Activated naive CD4-positive, alpha-beta T cell treated with anti-CD3 and anti-CD28 coated beads, Interleukin-2, amount 10 ng/mL, durations not matched to agents 7 days and 5 days (primary cell): ENCODE measurements around the gene PEX6.
"Not testable (repeated sequence)": the region's sequence is repeated elsewhere in the genome, so short reads cannot be mapped to it uniquely, and the experiment has no call there.

Experiments used
- CTCF ChIA-PET: fragments of 350-600 bp; sonication (Branson Sonifier 250); formaldehyde crosslinking; loops from one replicate; lab custom pipeline; 2021; ENCODE audit warnings: antibody characterized with exemption; lab: Charles Lee
- DNase-seq: peaks from one replicate; pipeline ENCODE4 v3.0.0-alpha.2; 2020
- H3K27ac Mint-ChIP-seq: one replicate; pipeline ENCODE4 v1.8.0; 2021; ENCODE audit warnings: mild to moderate bottlenecking, moderate library complexity, mixed read lengths
- H3K27me3 Mint-ChIP-seq: one replicate; pipeline ENCODE4 v1.8.0; 2021; ENCODE audit warnings: mild to moderate bottlenecking, mixed read lengths
- H3K36me3 Mint-ChIP-seq: one replicate; pipeline ENCODE4 v1.8.0; 2021; ENCODE audit warnings: mixed read lengths
- H3K4me1 Mint-ChIP-seq: one replicate; pipeline ENCODE4 v1.8.0; 2021; ENCODE audit warnings: mixed read lengths
- H3K4me3 Mint-ChIP-seq: one replicate; pipeline ENCODE4 v1.8.0; 2021; ENCODE audit warnings: mild to moderate bottlenecking, moderate library complexity, mixed read lengths
- H3K9me3 Mint-ChIP-seq: one replicate; pipeline ENCODE4 v1.8.0; 2021; ENCODE audit warnings: mixed read lengths

Gene PEX6

DNA sequence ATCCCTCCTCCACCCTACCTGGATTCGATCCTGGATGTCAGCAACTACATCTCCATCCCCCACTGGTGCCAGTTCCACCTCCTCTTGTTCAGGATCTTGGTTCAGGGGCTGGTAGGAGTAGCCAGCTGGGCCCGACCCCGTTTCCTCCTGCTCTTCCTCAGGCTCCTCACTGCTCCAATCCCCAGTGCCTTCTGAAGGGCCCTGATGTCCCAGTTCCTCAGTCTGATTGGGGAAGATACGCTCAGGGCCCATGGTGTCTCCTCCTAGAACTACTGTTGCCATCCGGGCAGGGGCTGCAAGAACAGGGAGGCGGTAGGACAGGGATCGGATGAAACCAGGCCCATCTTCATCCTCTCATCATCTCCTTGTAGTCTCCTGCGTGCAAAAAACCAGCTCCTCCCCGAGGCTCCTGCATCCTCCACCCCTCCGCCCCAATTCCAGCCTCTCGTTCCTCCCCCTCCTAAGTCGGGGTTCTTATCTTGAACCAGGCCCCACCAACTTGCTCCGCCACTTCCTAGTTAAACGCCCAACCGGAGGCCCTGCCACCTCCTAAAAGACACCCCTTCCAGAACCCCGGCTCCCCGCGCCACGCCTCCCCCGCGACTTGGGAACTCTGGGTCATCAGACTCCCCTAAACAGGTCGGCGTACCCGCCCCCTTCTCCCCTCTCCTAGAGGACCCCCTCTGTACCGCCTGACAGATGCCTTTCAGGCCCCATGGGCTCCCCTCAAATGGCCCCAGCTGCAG, 34.3 kb upstream of the PEX6 start:
- DNase-seq, result no peak
- Mint-ChIP-seq H3K36me3 (peaks cover 46% of the 10 kb centered on the region), H3K4me3 (peak overlapping the region; percentile 87), H3K27ac (peak overlapping the region; percentile 84), H3K9me3 (no peaks in the 10 kb centered on the region), H3K4me1 (peaks cover 57% of the 10 kb centered on the region), H3K27me3 (no peaks in the 10 kb centered on the region)
- CTCF ChIA-PET, result interaction anchor here (0.9 to 1.8 kb wide), 4 partner anchors 29 to 41 kb away, joined by 3 to 4 read pairs (median 3); partner anchors contain the start of genes PEX6 and PPP2R5D

DNA sequence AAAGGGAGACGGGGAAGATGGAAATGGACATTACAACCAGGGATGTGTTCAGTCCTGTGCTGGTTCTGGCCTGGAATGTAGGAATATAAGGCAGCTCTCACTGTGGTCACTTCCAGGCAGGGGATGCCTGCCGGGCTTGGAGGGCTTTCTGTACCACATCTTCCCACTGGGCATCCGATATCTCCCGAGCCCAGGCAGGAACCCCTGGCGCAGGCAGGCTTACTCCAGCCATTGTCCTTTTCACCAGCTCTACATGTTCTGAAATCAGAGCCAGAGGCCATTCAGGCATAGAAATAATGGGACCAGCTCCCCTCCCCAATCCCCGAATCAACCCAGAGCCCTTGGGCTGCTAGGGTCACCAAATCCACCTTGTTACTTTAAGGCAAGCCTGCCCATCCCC, 33.4 kb upstream of the PEX6 start:
- H3K27ac Mint-ChIP-seq, result no peak overlapping the region
- no peaks in the 10 kb centered on the region for H3K27me3 Mint-ChIP-seq
- H3K9me3 Mint-ChIP-seq, result no peaks in the 10 kb centered on the region
- peaks cover 49% of the 10 kb centered on the region for H3K4me1 Mint-ChIP-seq
- DNase-seq, result no peak
- CTCF ChIA-PET, result interaction anchor here (1.8 kb wide), 1 partner anchor 28 kb away, joined by 4 read pairs; the partner anchor contains the start of gene PPP2R5D
- peak overlapping the region; percentile 87 for H3K4me3 Mint-ChIP-seq
- H3K36me3 Mint-ChIP-seq, result peaks cover 42% of the 10 kb centered on the region

DNA sequence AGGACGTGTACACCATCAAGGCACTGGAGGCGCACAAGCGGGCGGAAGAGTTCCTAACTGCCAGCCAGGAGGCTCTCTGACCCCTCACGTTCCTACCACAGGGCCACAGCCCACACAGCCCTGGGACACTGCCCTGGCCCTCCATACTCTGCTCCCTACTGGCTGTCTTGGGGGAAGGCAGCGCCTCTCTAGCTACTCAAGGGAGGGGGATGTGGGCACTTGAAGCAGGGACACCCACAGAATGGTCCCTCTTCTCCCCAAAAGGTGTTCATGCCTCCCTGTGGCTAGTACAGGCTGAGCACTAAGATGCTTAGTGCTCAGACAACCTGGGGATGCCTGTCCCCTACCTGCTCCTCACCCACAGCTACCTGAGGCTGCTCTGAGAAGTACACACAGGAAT, 32.2 kb upstream of the PEX6 start:
- no peaks in the 10 kb centered on the region for H3K27me3 Mint-ChIP-seq
- no peak for DNase-seq
- no peak overlapping the region for H3K4me3 Mint-ChIP-seq
- H3K4me1 Mint-ChIP-seq, result peaks cover 41% of the 10 kb centered on the region
- no peaks in the 10 kb centered on the region for H3K9me3 Mint-ChIP-seq
- CTCF ChIA-PET, result interaction anchor here (1.0 to 1.8 kb wide), 4 partner anchors 8 to 32 kb away, joined by 3 to 4 read pairs (median 3); partner anchors contain the start of gene PEX6
- peaks cover 46% of the 10 kb centered on the region for H3K36me3 Mint-ChIP-seq
- H3K27ac Mint-ChIP-seq, result no peak overlapping the region

DNA sequence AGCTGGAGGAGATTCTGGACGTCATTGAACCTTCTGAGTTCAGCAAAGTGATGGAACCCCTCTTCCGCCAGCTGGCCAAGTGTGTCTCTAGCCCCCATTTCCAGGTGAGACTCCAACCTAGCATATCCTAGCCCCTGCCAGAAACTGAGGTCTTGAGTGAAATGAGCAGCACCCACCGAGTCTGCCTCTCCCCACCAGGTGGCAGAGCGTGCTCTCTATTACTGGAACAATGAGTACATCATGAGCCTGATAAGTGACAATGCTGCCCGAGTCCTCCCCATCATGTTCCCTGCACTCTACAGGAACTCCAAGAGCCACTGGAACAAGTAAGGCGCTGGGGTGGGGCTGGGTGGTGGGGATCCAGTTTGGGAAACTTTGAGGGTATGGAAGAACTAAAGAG, 30.1 kb upstream of the PEX6 start:
- peak; percentile 63 for DNase-seq
- Mint-ChIP-seq H3K27ac (no peak overlapping the region), H3K9me3 (no peaks in the 10 kb centered on the region), H3K27me3 (no peaks in the 10 kb centered on the region), H3K36me3 (peaks cover 50% of the 10 kb centered on the region), H3K4me3 (no peak overlapping the region), H3K4me1 (peaks cover 29% of the 10 kb centered on the region)
- CTCF ChIA-PET, result interaction anchor here (2.6 kb wide), 1 partner anchor 134 kb away, joined by 12 read pairs; no protein-coding TSS in a partner anchor

DNA sequence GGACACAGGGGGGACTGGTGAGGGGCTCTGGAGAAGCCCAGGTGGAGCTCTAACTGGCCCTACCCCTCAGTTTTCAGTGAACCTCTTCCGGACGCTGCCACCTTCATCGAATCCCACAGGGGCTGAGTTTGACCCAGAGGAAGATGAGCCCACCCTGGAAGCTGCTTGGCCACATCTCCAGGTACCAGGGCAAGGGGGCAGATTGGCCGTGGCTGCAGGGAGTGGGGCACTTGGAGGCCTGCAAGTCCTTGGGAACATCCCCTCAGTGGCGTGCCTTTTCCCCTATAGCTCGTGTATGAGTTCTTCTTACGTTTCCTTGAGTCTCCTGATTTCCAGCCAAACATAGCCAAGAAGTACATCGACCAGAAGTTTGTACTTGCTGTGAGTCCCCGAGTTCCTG, 28.1 kb upstream of the PEX6 start:
- CTCF ChIA-PET, result interaction anchor here (2.8 kb wide), 1 partner anchor 137 kb away, joined by 6 read pairs; no protein-coding TSS in a partner anchor
- Mint-ChIP-seq H3K4me1 (peaks cover 14% of the 10 kb centered on the region), H3K4me3 (no peak overlapping the region), H3K27me3 (no peaks in the 10 kb centered on the region), H3K27ac (no peak overlapping the region), H3K36me3 (peaks cover 40% of the 10 kb centered on the region), H3K9me3 (no peaks in the 10 kb centered on the region)
- no peak for DNase-seq

DNA sequence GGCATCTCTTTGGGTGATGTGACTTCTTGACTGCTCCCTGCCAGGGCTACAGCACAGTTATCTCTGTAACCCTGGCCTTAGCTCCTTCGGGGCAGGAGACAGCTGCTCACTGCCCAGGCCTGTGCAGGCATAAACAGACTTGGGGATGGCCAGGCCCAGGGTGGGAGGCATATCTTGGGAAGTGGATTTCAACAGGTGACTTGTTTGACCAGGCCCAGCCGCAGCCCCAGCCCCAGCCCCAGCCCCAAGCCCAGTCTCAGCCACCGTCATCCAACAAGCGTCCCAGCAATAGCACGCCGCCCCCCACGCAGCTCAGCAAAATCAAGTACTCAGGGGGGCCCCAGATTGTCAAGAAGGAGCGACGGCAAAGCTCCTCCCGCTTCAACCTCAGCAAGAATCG, 27.3 kb upstream of the PEX6 start:
- H3K36me3 Mint-ChIP-seq, result peaks cover 33% of the 10 kb centered on the region
- CTCF ChIA-PET, result interaction anchor here (1.0 to 2.8 kb wide), 2 partner anchors 15 to 138 kb away, joined by 3 to 6 read pairs; no protein-coding TSS in a partner anchor
- H3K4me3 Mint-ChIP-seq, result no peak overlapping the region
- no peak for DNase-seq
- no peaks in the 10 kb centered on the region for H3K27me3 Mint-ChIP-seq
- H3K9me3 Mint-ChIP-seq, result no peaks in the 10 kb centered on the region
- no peak overlapping the region for H3K27ac Mint-ChIP-seq
- H3K4me1 Mint-ChIP-seq, result peaks cover 6% of the 10 kb centered on the region

DNA sequence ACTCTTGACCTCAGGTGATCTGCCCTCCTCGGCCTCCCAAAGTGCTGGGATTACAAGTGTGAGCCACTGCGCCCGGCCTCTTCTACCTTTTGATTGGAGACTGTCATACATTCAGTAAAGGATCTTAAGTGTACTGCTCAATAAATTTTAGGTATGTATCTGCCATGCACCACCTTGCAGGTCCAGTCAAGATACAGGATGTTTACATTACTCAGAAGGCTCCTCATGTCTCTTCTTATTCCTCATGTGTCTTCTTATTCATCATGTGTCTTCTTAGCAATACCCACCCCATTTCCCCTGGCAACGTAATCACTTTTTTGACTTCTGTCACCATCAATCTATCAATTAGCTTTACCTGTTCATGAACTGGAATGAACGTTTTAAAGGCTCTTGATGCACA, 26.9 kb upstream of the PEX6 start:
- peak overlapping the region; percentile 62 for H3K27ac Mint-ChIP-seq
- no peak for DNase-seq
- no peak overlapping the region for H3K4me3 Mint-ChIP-seq
- H3K9me3 Mint-ChIP-seq, result no peaks in the 10 kb centered on the region
- H3K4me1 Mint-ChIP-seq, result peaks cover 6% of the 10 kb centered on the region
- H3K27me3 Mint-ChIP-seq, result no peaks in the 10 kb centered on the region
- H3K36me3 Mint-ChIP-seq, result peaks cover 33% of the 10 kb centered on the region
- CTCF ChIA-PET, result interaction anchor here (1.0 to 2.8 kb wide), 2 partner anchors 14 to 138 kb away, joined by 3 to 6 read pairs; no protein-coding TSS in a partner anchor

DNA sequence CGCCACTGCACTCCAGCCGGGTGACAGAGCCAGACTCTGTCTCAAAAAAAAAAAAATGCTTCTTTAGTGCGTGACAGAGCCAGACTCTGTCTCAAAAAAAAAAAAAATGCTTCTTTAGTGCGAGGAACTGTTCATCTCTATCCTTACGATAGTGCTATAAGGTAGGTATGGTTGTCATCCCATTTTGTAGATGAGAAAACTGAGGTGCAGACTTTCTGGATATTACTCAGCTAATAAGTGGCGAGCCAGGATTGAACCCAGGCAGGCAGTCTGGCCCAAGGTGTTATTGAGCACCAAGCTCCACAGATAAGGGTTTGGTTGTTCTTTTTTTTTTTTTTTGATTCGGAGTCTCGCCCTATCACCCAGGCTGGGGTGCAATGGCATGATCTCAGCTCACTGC, 22.9 kb upstream of the PEX6 start:
- H3K36me3 Mint-ChIP-seq, result peaks cover 9% of the 10 kb centered on the region
- CTCF ChIA-PET, result interaction anchor here (0.6 to 0.7 kb wide), 2 partner anchors 22 to 169 kb away, joined by 3 read pairs; partner anchors contain the start of gene PEX6
- peaks cover 3% of the 10 kb centered on the region for H3K4me1 Mint-ChIP-seq
- H3K27me3 Mint-ChIP-seq, result no peaks in the 10 kb centered on the region
- no peak for DNase-seq
- H3K9me3 Mint-ChIP-seq, result no peaks in the 10 kb centered on the region
- H3K4me3 Mint-ChIP-seq, result no peak overlapping the region
- no peak overlapping the region for H3K27ac Mint-ChIP-seq

DNA sequence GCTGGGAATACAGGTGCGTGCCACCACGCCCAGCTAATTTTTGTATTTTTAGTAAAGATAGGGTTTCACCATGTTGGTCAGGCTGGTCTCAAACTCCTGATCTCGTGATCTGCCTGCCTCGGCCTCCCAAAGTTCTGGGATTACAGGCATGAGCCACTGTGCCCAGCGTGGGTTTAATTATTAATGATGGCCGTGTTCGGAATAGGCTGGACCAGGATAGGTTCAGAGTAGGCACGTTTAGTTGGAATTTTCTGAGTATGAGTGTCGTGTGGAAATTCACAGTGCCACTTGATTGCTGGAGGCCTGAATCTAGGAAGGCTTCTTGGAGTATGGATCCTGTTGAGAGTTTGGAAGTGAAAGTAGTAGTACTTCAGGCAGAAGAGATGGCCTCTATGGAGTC, 19.2 kb upstream of the PEX6 start:
- H3K27ac Mint-ChIP-seq, H3K4me1 Mint-ChIP-seq, H3K9me3 Mint-ChIP-seq, CTCF ChIA-PET, H3K4me3 Mint-ChIP-seq, DNase-seq, H3K27me3 Mint-ChIP-seq: not testable (repeated sequence)
- peaks cover 11% of the 10 kb centered on the region for H3K36me3 Mint-ChIP-seq

DNA sequence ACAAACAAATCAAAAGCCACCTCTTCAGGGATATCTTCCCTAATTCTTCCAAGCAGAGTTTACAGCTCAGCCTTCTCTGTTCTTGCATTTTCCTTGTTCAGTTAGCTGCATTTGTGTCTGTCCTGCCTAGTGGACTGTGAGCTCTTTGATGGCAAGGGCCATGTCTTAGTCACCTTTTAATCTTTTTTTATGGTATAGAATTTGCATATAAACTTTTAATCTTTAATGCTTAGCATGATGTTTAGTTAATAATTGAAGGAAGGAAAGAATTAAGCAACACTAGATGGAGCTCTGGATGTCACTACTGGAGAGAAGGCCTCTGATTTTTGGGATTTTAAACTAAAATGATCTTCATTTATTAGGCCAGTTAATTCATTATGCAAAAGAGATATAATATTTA, 17.5 kb upstream of the PEX6 start:
- DNase-seq, result no peak
- Mint-ChIP-seq H3K27ac (no peak overlapping the region), H3K27me3 (no peaks in the 10 kb centered on the region), H3K9me3 (no peaks in the 10 kb centered on the region), H3K36me3 (peaks cover 12% of the 10 kb centered on the region), H3K4me3 (no peak overlapping the region), H3K4me1 (peaks cover 2% of the 10 kb centered on the region)
- CTCF ChIA-PET, result interaction anchor here (0.9 to 1.5 kb wide), 2 partner anchors 11 to 94 kb away, joined by 3 read pairs; no protein-coding TSS in a partner anchor

DNA sequence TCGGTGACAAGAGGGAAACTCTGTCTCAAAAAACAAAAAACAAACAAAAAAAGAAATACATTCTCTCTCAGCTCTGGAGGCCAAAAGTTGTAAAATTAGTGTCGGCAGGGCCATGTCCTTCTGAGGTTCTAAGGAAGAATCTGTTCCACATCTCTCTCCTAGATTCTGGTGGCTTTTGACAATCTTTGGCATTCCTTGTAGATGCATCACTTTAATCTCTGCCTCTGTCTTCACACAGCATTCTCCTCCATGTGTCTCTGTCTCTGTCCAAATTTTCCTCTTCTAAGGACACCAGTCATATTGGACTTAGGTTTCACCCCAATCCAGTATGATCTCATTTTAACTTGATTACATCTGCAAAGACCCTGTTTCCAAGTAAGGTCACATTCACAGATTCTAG, 14.5 kb upstream of the PEX6 start:
- peaks cover 5% of the 10 kb centered on the region for H3K4me1 Mint-ChIP-seq
- no peaks in the 10 kb centered on the region for H3K27me3 Mint-ChIP-seq
- CTCF ChIA-PET, result no interaction called here
- H3K36me3 Mint-ChIP-seq, result peaks cover 28% of the 10 kb centered on the region
- H3K4me3 Mint-ChIP-seq, result no peak overlapping the region
- no peak overlapping the region for H3K27ac Mint-ChIP-seq
- DNase-seq, result no peak
- H3K9me3 Mint-ChIP-seq, result no peaks in the 10 kb centered on the region

DNA sequence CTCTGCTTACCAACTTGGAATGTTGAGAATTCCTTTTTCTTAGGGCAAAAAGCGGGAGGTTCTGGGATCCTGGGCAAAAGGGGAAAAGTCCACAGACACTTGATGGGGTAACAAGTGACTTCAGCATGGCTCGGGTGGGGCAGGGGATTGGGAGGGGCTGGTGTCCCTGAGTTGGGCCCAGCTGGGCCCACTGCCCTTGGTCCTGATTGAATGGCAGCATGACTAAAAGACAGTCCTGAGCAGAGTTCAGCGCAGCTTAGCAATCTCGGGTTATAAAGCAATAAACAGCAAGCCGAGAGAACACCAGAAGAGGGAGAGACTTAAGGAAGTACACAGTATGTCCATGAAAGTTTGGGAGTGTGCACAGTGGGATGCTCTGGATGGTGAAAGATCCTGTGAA, 10.9 kb upstream of the PEX6 start:
- H3K4me1 Mint-ChIP-seq, result peaks cover 38% of the 10 kb centered on the region
- H3K9me3 Mint-ChIP-seq, result no peaks in the 10 kb centered on the region
- no peak overlapping the region for H3K4me3 Mint-ChIP-seq
- CTCF ChIA-PET, result no interaction called here
- DNase-seq, result no peak
- no peak overlapping the region for H3K27ac Mint-ChIP-seq
- H3K27me3 Mint-ChIP-seq, result no peaks in the 10 kb centered on the region
- H3K36me3 Mint-ChIP-seq, result peaks cover 44% of the 10 kb centered on the region

DNA sequence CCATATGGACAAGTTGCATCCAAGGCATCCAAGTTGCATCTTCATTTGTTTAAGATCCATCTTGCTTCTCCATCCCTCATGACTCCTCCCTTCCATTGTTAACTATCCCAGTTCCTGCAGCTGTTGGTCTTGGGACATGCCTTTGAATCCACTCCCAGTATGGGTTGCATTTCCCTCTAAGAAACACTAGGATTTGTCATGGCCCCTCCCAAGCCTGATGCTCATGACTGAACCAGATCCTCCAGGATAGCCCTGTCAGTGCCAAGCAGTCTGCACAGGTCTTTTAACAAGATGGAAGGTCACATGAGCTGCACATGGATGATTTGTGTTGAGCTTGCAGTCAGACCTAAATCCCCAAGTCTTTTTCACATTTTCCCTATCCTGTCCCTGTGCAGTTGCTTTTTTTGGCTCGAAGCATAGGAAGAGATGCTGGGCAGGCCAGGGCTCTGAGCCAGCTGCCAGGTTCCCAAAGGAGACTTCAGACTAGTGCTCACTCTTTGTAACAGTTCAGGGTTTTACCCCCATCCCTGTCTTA, 9.6 kb upstream of the PEX6 start:
- DNase-seq, result no peak
- Mint-ChIP-seq H3K9me3 (no peaks in the 10 kb centered on the region), H3K4me1 (peaks cover 42% of the 10 kb centered on the region), H3K27me3 (no peaks in the 10 kb centered on the region), H3K27ac (no peak overlapping the region), H3K4me3 (no peak overlapping the region), H3K36me3 (peaks cover 42% of the 10 kb centered on the region)
- CTCF ChIA-PET, result interaction anchor here (1.8 kb wide), 1 partner anchor 155 kb away, joined by 5 read pairs; no protein-coding TSS in a partner anchor

DNA sequence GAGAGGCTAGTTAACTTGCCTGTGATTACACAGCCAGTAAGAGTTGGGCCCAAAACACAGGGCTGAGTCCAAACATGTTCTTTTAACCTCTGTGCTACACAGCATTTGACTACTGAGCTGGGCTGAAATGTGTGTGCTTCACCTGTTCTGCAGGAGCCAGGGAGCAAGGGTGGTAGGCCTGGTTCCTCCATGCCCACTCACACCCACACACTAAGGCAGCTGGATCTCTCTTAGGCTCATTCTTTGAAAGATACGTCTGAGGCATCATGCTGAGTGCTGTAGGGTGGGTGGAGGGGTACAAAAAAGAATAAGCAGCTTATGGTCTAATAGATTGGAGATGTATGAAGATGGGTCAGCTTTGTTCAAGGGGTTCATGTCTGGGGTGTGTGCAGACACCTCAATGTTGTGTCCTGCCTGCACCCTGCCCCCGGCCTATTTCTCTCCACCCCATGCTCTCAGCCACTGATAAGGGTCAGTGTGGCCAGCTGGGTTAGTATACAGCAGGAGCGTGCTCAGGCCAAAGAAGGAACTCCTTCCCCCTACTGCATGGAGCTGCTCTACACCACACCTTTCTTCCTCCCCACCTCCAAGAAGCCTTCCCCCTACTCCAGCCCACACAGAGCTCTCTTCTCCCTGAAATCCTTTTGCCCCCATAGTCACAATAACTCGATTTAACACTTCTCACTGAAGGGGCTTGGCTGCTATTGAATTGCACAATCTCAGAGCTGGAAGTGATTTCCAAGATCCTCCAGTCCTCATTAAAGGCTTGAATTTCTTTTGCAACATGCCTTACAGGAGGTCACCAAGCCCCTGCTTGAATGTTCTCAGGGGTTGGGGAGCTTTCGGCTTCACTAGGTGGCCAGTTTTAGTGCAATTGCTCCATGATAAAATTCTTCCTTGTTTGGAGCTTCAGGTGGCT, 8.8 kb upstream of the PEX6 start:
- CTCF ChIA-PET, result interaction anchor here (1.8 kb wide), 1 partner anchor 156 kb away, joined by 5 read pairs; no protein-coding TSS in a partner anchor
- no peak for DNase-seq
- no peaks in the 10 kb centered on the region for H3K9me3 Mint-ChIP-seq
- no peaks in the 10 kb centered on the region for H3K27me3 Mint-ChIP-seq
- peaks cover 43% of the 10 kb centered on the region for H3K4me1 Mint-ChIP-seq
- H3K27ac Mint-ChIP-seq, result no peak overlapping the region
- peak overlapping the region; percentile 42 for H3K4me3 Mint-ChIP-seq
- H3K36me3 Mint-ChIP-seq, result peaks cover 40% of the 10 kb centered on the region
